Activated CD8-positive, alpha-beta T cell treated with anti-CD3 and anti-CD28 coated beads, Interleukin-2, amount 10 ng/mL, durations not matched to agents 7 days and 5 days (primary cell): Measurements from ENCODE around the gene MATCAP1. TPM values are rescaled to one million over a fixed set of nuclear protein-coding genes. Genes with fewer than 3 reads are reported as not detected.
A peak's percentile ranks its signal among the peaks of the same experiment; 100 is the strongest.

Source experiments
- ATAC-seq: fragments of 150-1000 bp; cut with Tn5 transposase; one replicate; pipeline ENCODE4 v1.10.0; 2021; ENCODE audit warnings: moderate library complexity
- CTCF ChIA-PET: fragments of 350-600 bp; sonication (Branson Sonifier 250); formaldehyde crosslinking; loops from one replicate; lab custom pipeline; 2021; ENCODE audit warnings: antibody characterized with exemption; lab: Charles Lee
- POLR2A ChIA-PET: fragments of 350-600 bp; sonication (Branson Sonifier 250); formaldehyde crosslinking; loops from one replicate; lab custom pipeline; 2021; ENCODE audit warnings: antibody characterized with exemption; lab: Charles Lee
- DNase-seq: peaks from one replicate; pipeline ENCODE4 v3.0.0-alpha.2; 2020
- H3K27ac Mint-ChIP-seq: one replicate; pipeline ENCODE4 v1.8.0; 2021; ENCODE audit warnings: mild to moderate bottlenecking, mixed read lengths
- H3K27me3 Mint-ChIP-seq: one replicate; pipeline ENCODE4 v1.8.0; 2021; ENCODE audit warnings: low read depth, mixed read lengths
- H3K36me3 Mint-ChIP-seq: one replicate; pipeline ENCODE4 v1.8.0; 2021; ENCODE audit warnings: low read depth, mixed read lengths
- H3K4me1 Mint-ChIP-seq: one replicate; pipeline ENCODE4 v1.8.0; 2021; ENCODE audit warnings: low read depth, mixed read lengths
- H3K4me3 Mint-ChIP-seq: one replicate; pipeline ENCODE4 v1.8.0; 2021; ENCODE audit warnings: mild to moderate bottlenecking, mixed read lengths
- H3K9me3 Mint-ChIP-seq: one replicate; pipeline ENCODE4 v1.8.0; 2022; ENCODE audit warnings: mixed read lengths; ENCODE audit not compliant: insufficient read depth
- total RNA-seq, 2 experiments: library from RNA; stranded (reverse); gene quantifications; one replicate each; pipeline ENCODE4 v1.2.3, GENCODE V29; 2021

Gene MATCAP1
- total RNA-seq, 2 experiments from 2014 or later, result 43.3 to 48.2 TPM

DNA sequence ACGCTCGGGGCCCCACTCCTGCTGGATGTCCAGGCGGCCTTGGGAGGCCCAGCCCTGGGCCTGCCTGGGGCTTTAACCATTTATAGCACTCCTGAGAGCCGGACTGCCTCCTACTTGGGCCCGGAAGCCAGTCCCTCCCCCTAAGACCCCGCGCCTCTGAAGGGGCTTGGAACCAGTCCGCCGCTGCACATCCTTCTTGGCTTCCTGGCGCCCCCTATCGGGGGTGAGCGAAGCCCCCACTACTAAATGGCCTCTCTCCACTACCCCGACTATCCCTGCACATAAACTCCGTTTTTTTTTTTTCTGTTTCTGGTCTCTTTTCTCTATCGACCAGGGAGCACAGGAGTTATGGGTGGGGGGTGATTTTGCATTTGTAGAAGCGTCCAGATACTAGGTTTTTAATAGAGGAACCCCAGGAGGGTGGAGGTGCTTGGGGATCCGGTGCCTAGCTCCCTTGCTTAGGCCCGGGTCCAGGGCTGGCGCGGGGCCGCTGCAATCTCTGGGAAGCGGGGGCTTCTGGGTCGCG, 14.1 kb downstream of the MATCAP1 start:
- peaks cover 59% of the 10 kb centered on the region for H3K27me3 Mint-ChIP-seq
- H3K4me1 Mint-ChIP-seq, result peaks cover 61% of the 10 kb centered on the region
- ChIA-PET CTCF (interaction anchor here (0.9 to 3.2 kb wide), 11 partner anchors 8 to 152 kb away, joined by 3 to 17 read pairs (median 4); partner anchors contain the start of gene FBXL8), POLR2A (interaction anchor here (0.6 to 1.7 kb wide), 3 partner anchors 10 to 141 kb away, joined by 3 read pairs; partner anchors contain the start of genes CBFB, FBXL8, TMEM208 and TRADD)
- peaks cover 9% of the 10 kb centered on the region for H3K36me3 Mint-ChIP-seq
- peak overlapping the region; percentile 13 for H3K27ac Mint-ChIP-seq
- peak; percentile 59 for DNase-seq
- no peak for ATAC-seq
- H3K9me3 Mint-ChIP-seq, result no peaks in the 10 kb centered on the region
- H3K4me3 Mint-ChIP-seq, result peak overlapping the region; percentile 76

DNA sequence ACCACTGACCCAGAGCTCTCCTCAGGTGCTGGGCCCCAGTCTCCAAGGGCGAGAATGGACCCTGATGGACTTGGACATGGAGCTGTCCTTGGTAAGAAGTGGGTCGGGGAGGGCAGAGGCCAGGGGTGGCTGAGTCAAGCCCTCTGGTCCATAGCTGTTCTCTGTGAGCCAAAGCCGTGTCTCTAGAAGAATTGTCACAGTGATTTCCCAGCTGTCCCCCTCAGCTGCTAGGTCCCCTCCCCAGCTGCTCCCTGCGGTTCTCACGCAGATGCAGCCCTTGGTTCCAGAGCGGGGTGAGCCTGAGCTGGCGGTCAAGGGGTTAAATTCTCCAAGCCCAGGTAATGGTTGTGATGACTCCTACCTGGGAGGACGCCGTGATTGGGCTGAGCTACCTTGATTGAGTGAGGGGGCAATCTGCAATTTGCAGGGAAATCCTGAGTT, 14.7 kb downstream of the MATCAP1 start:
- POLR2A ChIA-PET, result interaction anchor here (1.7 kb wide), 1 partner anchor 58 kb away, joined by 3 read pairs; the partner anchor contains the start of gene TMEM208
- Mint-ChIP-seq H3K27ac (no peak overlapping the region), H3K4me1 (peaks cover 59% of the 10 kb centered on the region), H3K36me3 (peaks cover 9% of the 10 kb centered on the region), H3K27me3 (peaks cover 62% of the 10 kb centered on the region), H3K9me3 (no peaks in the 10 kb centered on the region), H3K4me3 (no peak overlapping the region)
- DNase-seq (no peak), ATAC-seq (no peak)
- CTCF ChIA-PET, result interaction anchor here (0.9 to 3.2 kb wide), 11 partner anchors 8 to 215 kb away, joined by 3 to 17 read pairs (median 4); partner anchors contain the start of genes CES3 and FBXL8

DNA sequence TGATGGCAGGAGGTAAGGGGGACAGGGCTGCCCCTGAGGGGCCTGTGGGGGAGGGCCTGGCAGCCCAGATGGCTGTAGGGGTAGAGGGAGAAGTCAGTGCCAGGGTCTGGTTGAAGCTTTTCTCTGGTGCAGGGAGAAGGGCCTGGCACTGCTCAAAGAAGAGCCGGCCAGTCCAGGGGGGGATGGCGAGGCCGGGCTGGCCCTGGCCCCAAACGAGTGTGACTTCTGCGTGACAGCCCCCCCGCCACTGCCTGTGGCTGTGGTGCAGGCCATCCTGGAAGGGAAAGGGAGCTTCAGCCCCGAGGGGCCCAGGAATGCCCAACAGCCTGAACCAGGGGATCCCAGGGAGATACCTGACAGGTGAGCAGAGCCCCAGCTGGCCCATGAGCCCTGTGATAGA, 16.2 kb downstream of the MATCAP1 start:
- DNase-seq (no peak), ATAC-seq (no peak)
- peaks cover 56% of the 10 kb centered on the region for H3K27me3 Mint-ChIP-seq
- no peak overlapping the region for H3K4me3 Mint-ChIP-seq
- ChIA-PET POLR2A (no interaction called here), CTCF (interaction anchor here (1.2 to 3.2 kb wide), 5 partner anchors 8 to 214 kb away, joined by 3 to 15 read pairs (median 9); no protein-coding TSS in a partner anchor)
- no peaks in the 10 kb centered on the region for H3K9me3 Mint-ChIP-seq
- no peak overlapping the region for H3K27ac Mint-ChIP-seq
- peaks cover 8% of the 10 kb centered on the region for H3K36me3 Mint-ChIP-seq
- peaks cover 56% of the 10 kb centered on the region for H3K4me1 Mint-ChIP-seq

DNA sequence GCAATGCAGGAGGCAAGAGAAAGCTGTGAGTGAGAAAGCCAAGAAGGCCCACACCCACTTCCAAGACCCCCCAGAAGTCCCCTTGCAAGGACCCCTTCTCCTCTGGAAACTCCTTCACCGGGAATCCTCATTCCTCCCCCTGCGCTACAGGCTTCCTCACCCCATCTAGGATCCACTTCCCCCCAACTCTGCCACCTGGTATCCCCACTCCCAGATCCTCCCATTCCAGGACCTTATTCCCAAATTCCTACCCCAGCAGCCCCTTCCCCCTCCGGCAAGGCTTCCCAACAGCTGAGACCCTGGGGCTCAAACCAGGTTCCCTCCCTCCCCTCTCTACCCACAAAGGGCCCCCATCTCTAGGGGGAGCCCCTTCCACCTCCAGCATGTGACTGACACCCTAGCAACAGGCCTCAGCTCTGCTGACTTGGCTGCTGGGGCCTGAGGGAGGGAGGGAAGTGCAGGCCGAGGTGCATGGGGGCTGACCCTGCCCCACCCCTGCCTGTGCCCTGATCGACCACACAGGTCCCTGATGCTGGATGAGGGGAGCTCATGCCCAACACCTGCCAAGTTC, 17.1 kb downstream of the MATCAP1 start:
- Mint-ChIP-seq H3K36me3 (peaks cover 17% of the 10 kb centered on the region), H3K9me3 (no peaks in the 10 kb centered on the region), H3K27ac (no peak overlapping the region), H3K4me3 (no peak overlapping the region), H3K4me1 (peaks cover 61% of the 10 kb centered on the region), H3K27me3 (peaks cover 53% of the 10 kb centered on the region)
- DNase-seq, result no peak
- no peak for ATAC-seq
- CTCF ChIA-PET, result interaction anchor here (0.7 to 3.2 kb wide), 3 partner anchors 9 to 149 kb away, joined by 3 to 12 read pairs (median 9); no protein-coding TSS in a partner anchor
- POLR2A ChIA-PET, result no interaction called here

DNA sequence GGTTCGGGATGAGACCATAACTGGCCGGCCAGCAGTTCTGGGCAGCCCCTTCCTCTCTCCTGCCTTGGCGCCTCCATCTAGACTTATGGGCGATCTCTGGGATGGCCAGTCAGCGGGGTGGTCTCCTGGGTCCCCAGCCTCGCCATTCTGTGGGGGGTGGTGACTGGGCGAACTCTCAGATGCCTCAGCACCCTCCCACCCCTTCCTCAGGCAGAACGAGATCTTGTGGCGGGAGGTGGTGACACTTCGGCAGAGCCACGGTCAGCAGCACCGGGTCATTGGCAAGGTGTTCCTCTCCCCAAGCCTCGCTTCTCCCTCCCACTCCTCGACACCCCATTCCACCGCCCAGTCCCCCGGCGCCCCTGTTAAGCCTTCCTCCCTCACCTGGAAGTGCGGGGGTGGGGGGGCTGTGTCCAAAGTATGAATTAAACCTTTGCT, 17.6 kb downstream of the MATCAP1 start:
- DNase-seq (no peak), ATAC-seq (no peak)
- Mint-ChIP-seq H3K9me3 (no peaks in the 10 kb centered on the region), H3K27me3 (peaks cover 50% of the 10 kb centered on the region), H3K4me1 (peaks cover 63% of the 10 kb centered on the region), H3K27ac (no peak overlapping the region), H3K36me3 (peaks cover 19% of the 10 kb centered on the region), H3K4me3 (no peak overlapping the region)
- CTCF ChIA-PET, result interaction anchor here (0.7 to 3.2 kb wide), 3 partner anchors 10 to 148 kb away, joined by 3 to 12 read pairs (median 9); no protein-coding TSS in a partner anchor
- POLR2A ChIA-PET, result interaction anchor here (0.6 kb wide), 1 partner anchor 27 kb away, joined by 3 read pairs; no protein-coding TSS in a partner anchor

DNA sequence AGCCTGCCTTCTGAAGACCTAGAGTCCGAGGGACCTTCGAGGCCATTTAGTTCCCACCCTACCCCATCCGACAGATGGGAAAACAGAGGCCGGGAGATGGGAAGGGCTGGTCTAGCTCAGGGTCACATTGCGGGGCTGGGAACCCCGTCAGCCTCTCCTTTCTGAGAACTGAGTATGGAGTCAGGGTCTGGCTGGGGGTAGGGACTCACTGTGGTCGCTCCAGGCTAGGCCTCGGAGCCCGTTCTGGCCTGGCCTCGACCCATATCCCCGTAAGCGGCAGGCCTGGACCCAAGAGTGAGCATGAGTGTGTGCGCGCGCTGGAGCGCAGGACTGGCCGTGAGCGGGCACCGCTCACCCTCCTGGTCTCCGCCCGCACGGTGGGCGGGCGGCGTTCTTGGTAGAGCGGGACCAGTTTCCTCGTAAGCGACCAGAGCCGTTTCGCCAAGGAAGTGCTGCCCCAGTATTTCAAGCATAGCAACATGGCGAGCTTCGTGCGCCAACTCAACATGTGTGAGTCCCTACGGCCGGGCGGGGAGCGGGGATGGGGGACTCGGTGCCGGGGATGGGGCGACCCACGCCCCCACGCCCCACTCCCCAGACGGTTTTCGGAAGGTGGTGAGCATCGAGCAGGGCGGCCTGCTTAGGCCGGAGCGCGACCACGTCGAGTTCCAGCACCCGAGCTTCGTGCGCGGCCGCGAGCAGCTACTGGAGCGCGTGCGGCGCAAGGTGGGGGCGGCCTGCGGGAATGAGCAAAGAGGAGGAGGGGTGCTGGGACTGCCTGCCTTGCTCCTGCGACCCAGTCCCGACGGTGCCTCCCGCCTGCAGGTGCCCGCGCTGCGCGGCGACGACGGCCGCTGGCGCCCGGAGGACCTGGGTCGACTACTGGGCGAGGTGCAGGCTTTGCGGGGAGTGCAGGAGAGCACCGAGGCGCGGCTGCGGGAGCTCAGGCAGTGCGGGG, 18.4 kb downstream of the MATCAP1 start:
- POLR2A ChIA-PET, result interaction anchor here (0.6 to 1.0 kb wide), 4 partner anchors 10 to 316 kb away, joined by 3 read pairs; partner anchors contain the start of gene ATP6V0D1
- CTCF ChIA-PET, result interaction anchor here (1.4 to 3.2 kb wide), 2 partner anchors 10 to 148 kb away, joined by 6 to 12 read pairs; no protein-coding TSS in a partner anchor

DNA sequence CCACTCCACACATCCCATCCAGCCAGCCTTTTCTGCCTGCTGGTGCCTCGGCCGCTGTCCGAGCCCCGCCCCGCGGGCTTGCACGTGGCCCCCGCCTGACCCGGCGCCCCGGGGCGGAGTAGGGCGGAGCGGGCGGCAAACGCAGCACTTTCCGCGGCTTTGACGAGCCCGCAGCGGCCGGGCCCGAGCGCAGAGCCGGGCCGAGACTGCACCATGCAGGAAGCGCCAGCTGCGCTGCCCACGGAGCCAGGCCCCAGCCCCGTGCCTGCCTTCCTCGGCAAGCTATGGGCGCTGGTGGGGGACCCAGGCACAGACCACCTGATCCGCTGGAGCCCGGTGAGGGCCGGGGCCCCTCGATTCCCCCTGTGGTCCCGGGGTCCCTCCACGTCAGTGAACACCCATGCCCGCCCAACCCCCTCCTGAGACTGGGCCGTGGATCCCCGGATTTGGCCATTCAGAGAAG, 19.1 kb downstream of the MATCAP1 start, which contains the start of gene HSF4:
TSS of gene HSF4 (plus strand) at position 147 of the 463 bp plus-strand sequence. CDS start at position 214, 67 bp downstream.
- peak within 1 kb of the TSS; percentile 53 for H3K4me3 Mint-ChIP-seq
- ATAC-seq (no peak), DNase-seq (no peak)
- peak within 1 kb of the TSS; percentile 25 for H3K27ac Mint-ChIP-seq
- H3K27me3 Mint-ChIP-seq, result peaks cover 43% of the 10 kb centered on the region
- ChIA-PET CTCF (interaction anchor here (1.4 kb wide), 1 partner anchor 10 kb away, joined by 6 read pairs; no protein-coding TSS in a partner anchor), POLR2A (interaction anchor here (0.8 to 1.5 kb wide), 3 partner anchors 9 to 12 kb away, joined by 3 read pairs; no protein-coding TSS in a partner anchor)
- peaks cover 60% of the 10 kb centered on the region for H3K4me1 Mint-ChIP-seq
- no peaks in the 10 kb centered on the region for H3K9me3 Mint-ChIP-seq
- H3K36me3 Mint-ChIP-seq, result peaks cover 22% of the 10 kb centered on the region

More for the DNA sequence above, 18.4 kb downstream of the MATCAP1 start:
- Mint-ChIP-seq H3K27me3 (peaks cover 47% of the 10 kb centered on the region), H3K4me1 (peaks cover 63% of the 10 kb centered on the region), H3K9me3 (no peaks in the 10 kb centered on the region), H3K36me3 (peaks cover 22% of the 10 kb centered on the region), H3K27ac (no peak overlapping the region), H3K4me3 (peak overlapping the region; percentile 42)
- DNase-seq, result no peak
- no peak for ATAC-seq

DNA sequence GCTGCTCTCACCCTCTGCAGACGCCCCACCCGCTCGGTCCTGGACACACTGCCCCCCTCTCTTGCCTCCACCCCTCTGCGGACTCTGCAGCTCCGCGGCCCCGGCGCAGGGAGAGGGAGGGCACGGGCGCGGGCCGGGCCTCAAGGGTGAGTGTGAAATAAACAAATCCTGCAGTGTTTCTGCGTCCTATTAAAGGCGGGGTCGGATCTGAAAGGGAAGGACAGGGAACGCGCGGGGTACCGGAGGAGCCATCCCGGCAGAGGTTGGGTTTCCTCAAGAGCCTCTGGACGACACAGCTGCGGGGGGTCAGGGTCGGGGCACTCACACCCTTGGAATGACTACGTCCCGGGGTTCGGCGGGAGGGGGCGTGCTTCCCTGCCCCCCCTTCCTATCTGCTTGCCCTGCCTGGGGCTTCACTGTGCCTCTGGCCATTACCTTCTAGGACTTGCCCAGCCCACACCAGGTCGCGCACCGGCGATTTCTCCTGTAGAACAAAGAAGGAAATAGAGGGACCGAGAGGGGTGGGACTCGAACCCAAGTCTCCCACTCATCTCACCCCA, 19.7 kb downstream of the MATCAP1 start:
- CTCF ChIA-PET, result interaction anchor here (1.2 to 5.3 kb wide), 5 partner anchors 9 to 150 kb away, joined by 3 to 47 read pairs (median 6); partner anchors contain the start of gene FHOD1
- Mint-ChIP-seq H3K9me3 (no peaks in the 10 kb centered on the region), H3K4me3 (peak overlapping the region; percentile 53), H3K27ac (no peak overlapping the region), H3K4me1 (peaks cover 55% of the 10 kb centered on the region), H3K27me3 (peaks cover 43% of the 10 kb centered on the region), H3K36me3 (peaks cover 24% of the 10 kb centered on the region)
- no peak for DNase-seq
- ATAC-seq, result no peak
- POLR2A ChIA-PET, result interaction anchor here (1.5 kb wide), 2 partner anchors 10 to 11 kb away, joined by 3 to 11 read pairs; no protein-coding TSS in a partner anchor

DNA sequence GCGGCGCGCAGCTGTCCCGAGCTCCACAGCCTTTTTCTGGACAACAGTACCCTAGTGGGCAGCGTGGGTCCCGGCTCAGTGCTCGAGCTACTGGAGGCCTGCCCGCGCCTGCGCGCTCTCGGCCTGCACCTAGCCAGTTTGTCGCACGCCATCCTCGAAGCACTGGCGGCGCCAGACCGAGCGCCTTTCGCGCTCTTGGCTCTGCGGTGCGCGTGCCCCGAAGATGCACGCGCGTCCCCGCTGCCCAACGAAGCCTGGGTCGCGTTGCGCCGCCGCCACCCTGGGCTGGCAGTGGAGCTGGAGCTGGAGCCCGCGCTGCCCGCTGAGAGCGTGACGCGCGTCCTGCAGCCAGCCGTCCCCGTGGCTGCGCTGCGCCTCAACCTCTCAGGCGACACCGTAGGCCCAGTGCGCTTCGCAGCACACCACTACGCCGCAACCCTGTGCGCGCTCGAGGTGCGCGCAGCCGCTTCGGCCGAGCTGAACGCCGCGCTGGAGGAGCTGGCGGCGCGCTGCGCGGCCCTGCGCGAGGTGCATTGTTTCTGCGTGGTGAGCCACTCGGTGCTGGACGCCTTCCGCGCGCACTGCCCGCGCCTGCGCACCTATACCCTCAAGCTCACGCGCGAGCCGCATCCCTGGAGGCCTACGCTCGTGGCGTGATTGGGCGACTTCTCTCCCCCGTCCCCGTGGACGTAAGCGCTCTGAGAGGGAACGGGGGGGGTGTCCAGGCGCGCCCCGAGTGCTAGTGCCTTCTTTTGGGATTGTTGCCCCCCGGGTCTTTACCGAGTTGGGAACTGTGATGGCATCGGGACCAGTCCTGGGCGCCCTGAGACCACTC, 20.4 kb downstream of the MATCAP1 start:
- H3K4me1 Mint-ChIP-seq, result peaks cover 60% of the 10 kb centered on the region
- CTCF ChIA-PET, result interaction anchor here (0.7 to 5.3 kb wide), 11 partner anchors 8 to 150 kb away, joined by 3 to 47 read pairs (median 5); partner anchors contain the start of genes B3GNT9, FHOD1, MATCAP1 and PHAF1
- POLR2A ChIA-PET, result interaction anchor here (1.5 kb wide), 2 partner anchors 10 to 12 kb away, joined by 3 to 11 read pairs; no protein-coding TSS in a partner anchor
- peaks cover 43% of the 10 kb centered on the region for H3K27me3 Mint-ChIP-seq
- ATAC-seq (no peak), DNase-seq (peak; percentile 59)
- H3K4me3 Mint-ChIP-seq, result peak overlapping the region; percentile 53
- H3K9me3 Mint-ChIP-seq, result no peaks in the 10 kb centered on the region
- H3K27ac Mint-ChIP-seq, result peak overlapping the region; percentile 25
- peaks cover 29% of the 10 kb centered on the region for H3K36me3 Mint-ChIP-seq
